Ammon's horn (tissue), 1 donor: ENCODE data around the gene RAB6A.
A peak's percentile ranks its signal among the peaks of the same experiment; 100 is the strongest.

ENCODE experiments used
- DNase-seq: peaks from one replicate; pipeline ENCODE4 v3.0.0-alpha.2; 2016; ENCODE audit warnings: low spot score

RAB6A gene

GRCh38 chr11:73653996-73654395, 106.9 kb downstream of the RAB6A start:
- DNase-seq, result no peak

- no peak for DNase-seq
Observed at GRCh38 chr11:73652856-73653559, 107.9 kb downstream of the RAB6A start.

DNA sequence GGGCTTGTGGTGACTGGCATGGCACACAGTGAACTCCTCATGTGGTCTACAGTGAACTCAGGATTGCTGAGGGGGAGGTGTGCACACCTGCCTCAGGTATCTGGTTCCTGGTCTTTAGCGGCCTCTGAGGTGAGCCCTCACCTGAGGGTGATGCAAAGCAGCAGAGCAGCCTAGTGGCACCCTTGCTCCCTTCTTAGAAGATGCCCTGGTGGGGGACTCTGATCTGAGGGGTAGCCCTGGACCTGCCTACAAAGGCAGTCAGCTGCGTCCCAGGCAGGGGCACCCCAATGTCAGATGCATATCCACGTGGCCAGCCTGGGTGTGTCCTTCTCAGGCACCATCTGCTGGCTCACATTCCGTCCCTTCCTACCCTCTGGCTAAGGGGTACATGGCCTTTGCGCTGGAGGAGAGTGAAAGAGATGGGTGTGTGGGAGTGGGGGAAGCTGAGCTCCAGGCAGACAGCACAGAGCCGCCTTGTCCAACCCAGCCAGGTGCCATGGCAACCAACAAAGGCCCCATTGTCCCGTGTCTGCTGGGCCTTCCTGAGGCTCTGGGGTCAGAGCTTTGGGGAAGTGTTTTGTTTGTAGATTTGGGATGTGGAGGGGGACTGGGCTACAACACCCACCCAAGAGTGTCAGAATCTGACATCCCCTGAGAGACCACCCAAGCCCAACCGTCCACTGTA, 108.7 kb downstream of the RAB6A start:
- peak; percentile 97 for DNase-seq

DNA sequence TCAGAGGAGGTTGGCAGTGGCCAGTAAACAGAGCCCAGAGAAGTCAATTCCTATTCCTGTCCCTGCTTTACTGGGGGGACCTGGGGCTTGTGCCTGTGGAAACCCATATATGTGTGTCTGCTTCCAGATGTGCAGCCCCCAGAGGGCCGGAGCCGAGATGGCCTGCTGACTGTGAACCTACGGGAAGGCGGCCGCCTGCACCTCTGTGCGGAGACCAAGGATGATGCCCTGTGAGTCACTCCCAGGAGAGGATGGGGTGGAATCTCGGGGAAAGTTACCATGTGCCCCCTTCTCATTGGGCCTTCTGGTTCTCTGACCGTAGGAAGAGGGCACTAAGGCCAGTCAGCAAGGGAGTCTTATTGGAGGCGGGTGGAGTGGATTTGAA, 109.2 kb downstream of the RAB6A start:
- DNase-seq, result no peak

DNA sequence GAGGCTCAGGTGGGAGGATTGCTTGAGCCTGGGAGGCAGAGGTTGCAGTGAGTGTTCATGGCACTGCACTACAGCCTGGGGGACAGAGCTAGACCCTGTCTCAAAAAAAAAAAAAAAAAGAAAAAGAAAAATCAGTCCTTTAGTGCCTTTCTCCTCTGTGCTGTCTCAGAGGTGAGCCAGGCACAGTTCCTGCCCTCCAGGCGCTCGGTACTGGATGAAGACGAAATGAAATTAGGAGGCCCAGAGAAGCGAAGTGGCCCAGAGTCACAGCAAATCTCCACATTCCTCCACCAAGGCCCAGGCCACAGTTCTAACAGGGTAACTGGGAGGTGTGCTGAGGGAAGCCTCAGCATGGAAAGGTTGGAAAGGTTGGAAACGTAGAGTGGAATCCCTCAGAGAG, 109.6 kb downstream of the RAB6A start:
- no peak for DNase-seq

DNA sequence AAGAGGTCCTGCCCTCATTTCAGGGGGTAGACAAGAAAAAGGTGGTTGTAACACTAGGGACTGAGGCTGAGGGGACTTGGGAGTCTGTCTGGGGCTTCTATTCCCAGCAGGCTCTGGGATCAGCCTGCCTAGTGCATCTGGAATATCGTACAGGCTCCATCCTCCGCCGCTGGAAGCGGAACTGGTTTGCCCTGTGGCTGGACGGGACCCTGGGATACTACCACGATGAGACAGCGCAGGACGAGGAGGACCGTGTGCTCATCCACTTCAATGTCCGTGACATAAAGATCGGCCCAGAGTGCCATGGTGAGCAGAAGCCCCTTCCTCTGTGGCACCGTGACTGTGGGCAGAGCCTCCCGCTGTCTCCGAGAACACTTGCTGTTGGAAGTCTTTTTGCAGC, 110.5 kb downstream of the RAB6A start:
- no peak for DNase-seq

DNA sequence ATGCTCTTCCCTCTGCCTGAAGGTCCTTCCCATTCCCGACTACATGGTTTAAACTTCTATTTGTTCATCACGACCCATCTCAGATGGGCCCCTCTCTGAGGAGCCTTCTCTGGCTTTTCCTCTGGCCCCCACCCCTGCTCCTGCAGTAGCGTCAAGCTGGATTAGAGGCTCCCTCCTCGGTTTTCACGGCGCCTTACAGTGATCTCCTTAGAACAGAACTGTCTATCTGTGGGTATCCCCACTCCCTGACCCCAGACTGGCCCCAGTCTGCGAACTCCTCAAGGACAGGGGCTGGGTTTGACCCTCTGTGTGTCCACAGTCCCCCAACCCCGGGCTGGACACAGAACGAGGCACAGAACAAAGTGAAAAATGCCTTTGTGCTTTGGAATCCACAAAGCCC, 111.7 kb downstream of the RAB6A start:
- no peak for DNase-seq

DNA sequence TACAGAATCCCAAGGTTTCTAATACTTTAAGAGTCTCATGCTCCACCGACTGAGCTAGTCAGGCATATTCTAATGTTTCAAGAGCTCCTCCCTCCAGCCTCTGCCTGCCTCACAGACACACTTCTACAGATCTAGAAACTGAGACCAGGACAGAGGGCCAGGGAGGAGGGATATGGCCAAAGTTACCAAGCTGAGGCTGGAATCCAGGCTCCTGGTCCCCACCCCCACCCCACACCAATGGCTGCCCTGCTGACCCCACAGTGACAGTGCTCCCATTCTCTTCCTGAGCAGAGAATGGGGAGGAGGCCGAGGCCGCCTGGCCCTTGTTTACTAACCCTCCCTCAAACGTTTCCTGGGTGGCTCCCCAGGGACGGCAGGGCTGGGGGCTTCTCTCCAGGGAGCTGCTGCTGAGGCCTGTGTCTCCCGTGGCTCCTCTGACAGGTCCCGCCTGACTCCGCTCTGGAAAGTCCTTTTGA, 112.3 kb downstream of the RAB6A start:
- DNase-seq, result peak; percentile 61

DNA sequence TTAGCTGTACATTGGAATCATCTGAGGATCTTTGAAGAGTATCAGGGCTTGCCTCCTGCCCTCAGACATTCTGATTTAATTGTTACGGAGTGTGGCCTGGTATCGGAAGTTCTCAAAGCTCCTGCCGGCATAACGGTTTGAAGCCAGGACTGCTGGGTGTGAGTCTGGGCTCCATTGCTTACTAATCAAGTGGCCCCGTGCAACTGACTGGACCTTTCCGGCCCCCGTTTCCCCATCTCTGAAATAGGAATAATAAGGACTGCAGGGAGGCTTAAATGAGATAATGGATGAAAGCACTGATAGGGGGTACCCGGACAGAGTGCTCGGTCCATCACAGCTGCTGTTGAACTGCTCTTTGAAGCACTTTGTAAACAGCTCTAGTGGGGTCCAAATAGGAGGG, 112.8 kb downstream of the RAB6A start:
- DNase-seq, result no peak

DNA sequence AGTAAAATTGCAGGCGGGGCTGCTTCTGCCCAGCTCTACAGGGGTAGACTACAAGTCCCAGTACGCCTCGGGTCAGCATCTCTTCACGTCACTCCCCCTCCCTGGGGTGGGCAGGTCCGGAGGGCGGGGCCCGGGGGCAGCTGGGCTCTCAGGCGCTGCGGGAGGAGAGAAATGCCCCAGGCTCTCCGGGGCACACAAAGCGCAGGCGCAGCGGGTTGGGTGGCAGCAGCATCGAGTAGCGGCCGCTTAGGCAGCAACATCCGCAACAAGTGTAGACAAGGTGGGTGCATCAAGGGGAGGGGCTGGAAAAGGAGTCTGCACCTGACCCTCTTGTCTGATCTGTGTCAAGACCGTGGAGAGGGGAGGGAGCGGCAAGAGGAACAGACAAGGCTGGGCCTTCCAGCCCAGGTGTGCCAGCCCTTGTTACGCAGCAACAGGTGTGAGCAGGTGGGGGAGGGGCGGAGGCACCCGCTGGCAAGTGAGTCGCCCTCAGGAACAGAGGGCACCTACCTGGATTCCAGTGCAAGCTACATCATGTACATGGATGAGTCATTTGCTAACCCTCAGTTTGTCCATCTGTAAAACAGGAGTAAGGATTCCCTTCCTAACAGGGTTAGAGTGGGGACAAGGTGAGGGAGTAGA, 113.3 kb downstream of the RAB6A start:
- peak; percentile 98 for DNase-seq

DNA sequence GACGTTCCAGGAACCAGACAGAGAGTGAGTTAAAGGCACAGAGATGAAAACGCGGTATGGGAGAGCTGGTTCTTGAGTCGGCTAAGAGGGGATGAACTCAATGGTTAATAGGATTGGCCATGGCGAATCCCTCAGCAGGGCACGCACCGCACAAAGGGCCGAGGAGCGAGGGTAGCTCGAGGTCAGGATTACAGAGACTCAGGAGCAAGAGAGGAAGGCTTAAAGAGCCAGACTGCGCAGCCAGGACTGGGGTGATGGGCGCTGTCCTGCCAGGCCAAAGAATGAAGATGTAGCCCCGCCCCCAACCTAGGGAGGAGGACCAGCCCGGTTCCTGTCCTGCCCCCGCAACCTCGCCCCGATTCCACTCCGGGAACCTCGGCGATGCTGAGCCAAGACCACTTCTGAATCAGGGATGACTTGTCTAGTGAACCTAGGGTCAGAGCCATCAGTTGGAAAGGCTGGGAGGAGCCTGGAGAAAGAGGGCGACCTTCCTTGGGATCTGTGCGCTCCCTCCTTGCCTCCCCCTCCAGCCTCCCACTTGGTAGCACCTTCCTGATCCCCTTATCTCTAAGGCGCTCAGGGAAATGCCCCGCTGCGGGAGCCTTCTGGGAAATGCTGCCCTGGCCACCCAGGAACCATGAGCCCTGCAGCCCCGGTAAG, 114.8 kb downstream of the RAB6A start, which contains the start of gene PLEKHB1:
PLEKHB1 (plus strand) TSS at position 610 of the 660 bp plus-strand sequence; CDS start at position 638, 28 bp downstream.
- no peak for DNase-seq

DNA sequence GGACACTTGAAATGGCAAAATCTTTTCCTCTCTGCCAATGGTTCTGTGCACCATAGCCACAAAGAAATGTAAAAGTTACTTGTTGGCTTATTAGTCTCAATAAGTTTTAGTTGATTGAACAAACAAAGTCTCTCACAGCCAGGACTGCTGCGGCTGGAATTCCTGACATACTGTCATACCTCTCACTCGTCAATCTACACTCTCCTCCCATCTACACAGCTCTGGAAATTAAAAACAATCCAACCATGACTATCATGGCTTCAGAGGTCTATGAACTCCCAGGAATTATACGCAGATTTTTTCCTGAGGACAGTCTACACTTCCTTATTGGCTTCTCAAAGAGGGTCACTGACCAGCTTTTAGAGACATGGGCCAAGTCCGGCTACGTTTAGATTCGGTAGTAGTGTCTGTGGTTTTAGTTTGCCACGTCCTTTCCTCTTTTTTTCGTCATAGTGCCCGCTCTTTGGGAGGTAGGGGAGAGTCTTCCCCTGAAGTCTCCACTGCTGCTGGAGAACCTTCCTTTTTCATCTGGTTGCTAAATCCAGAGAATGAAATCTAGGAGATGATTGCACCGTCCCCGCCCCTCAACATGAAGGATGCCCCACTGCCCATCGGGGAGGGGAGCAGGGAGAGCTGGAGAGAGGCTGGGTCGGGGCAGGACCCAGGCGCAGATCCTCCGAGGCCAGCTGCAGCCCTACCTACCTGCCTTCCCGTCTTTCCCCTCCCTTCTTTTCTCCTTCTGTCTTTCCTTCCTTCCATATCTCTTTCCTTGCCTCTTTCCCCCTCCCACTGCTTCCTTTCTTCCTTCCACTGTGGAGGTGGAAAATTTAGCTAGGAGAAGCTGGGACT, 115.5 kb downstream of the RAB6A start:
- no peak for DNase-seq

DNA sequence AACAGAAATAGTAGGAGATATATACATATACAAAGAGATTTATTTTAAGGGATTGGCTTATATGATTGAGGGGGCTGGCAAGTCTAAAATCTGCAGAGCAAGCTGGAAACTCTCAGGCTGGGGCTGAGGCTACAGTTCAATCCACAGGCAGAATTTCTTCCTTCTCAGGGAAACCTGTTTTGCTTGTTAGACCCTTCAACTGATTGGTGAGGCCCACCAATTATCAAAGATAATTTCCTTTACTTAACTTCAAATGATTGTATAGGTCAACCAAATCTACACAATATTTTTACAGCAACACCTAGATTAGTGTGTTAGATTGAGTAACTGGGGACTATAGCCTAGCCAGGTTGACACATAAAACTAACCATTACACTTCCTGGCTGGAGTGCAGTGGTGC, 119.2 kb downstream of the RAB6A start:
- DNase-seq, result no peak

DNA sequence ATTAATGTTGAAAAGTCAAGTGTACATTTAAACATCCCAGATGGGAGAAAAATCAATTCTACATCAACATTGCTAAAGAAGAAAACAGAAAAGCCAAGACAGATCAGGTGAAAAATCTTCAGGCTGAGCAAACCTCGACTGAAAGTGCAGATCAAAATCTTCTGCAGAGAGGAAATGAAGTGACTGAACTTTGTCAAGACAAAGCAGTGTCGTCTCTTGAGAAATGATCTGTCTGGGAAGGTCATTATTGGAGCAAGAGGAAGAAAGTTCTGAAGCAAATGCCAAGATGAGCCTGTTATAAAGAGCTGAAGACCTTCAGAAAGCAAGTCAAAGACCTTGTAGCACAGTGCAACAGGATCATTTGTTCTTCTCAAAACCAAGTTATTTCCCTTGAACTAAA, 120.3 kb downstream of the RAB6A start:
- DNase-seq, result no peak

GRCh38 chr11:73637012-73637411, 123.9 kb downstream of the RAB6A start:
- no peak for DNase-seq

- DNase-seq, result no peak
Observed at GRCh38 chr11:73636249-73636648, 124.6 kb downstream of the RAB6A start.

- no peak for DNase-seq
Observed at GRCh38 chr11:73635721-73636120, 125.2 kb downstream of the RAB6A start.

GRCh38 chr11:73633999-73634398, 126.9 kb downstream of the RAB6A start:
- no peak for DNase-seq

DNA sequence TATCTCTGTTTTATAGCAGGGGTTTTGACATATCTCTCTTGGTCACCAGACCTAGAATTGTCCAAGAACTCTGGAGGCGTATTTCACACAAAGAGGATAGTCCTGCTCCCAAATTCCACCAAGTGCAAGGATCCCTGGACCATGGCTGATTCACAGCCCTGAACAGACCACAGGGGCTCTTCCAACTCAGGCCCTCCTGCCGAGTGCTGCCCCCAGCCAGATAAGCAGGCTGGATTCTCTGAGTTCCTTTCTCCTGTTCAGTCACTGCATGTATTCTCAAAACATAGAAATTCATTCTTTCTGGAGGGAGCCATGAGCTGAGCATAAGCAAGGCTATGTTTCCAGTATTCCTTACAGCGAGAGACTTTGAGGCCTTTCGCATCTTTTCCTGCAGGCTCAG, 127.9 kb downstream of the RAB6A start:
- DNase-seq, result no peak

GRCh38 chr11:73629907-73630306, 131.0 kb downstream of the RAB6A start:
- DNase-seq, result no peak

GRCh38 chr11:73625696-73626318, 135.1 kb downstream of the RAB6A start:
- peak; percentile 93 for DNase-seq
